Kidney epithelial cell (primary cell): Measurements from ENCODE around the gene CNPY1. TPM values are rescaled to one million over a fixed set of nuclear protein-coding genes. Genes with fewer than 3 reads are reported as not detected.

Experiments used
- DNase-seq: peaks from one replicate; pipeline ENCODE4 v3.0.0-alpha.2; 2010; ENCODE audit warnings: low read depth
- H3K27me3 ChIP-seq: 2 replicates; pipeline ENCODE4 v1.6.0; 2011; ENCODE audit warnings: low read length; ENCODE audit not compliant: control insufficient read depth, insufficient read depth
- H3K36me3 ChIP-seq: 2 replicates; pipeline ENCODE4 v1.5.1; 2011; ENCODE audit warnings: low read length; ENCODE audit not compliant: control insufficient read depth, insufficient read depth
- H3K4me3 ChIP-seq: 2 replicates; pipeline ENCODE4 v1.5.1; 2011; ENCODE audit warnings: low read depth, mild to moderate bottlenecking, control low read depth, low read length
- total RNA-seq: library from RNA; depleted of rRNA; stranded (reverse); fragments of >200 nt; gene quantifications from 2 replicates; pipeline ENCODE4 v1.2.3, GENCODE V29; 2015
- TF ChIP-seq, protein P1 (sequence below): IDR thresholded peaks from 2 replicates; pipeline ENCODE4 v1.5.1; 2011; ENCODE audit warnings: mild to moderate bottlenecking, moderate library complexity, low read length, control low read depth, inconsistent platforms; ENCODE audit not compliant: insufficient read depth, poor library complexity, severe bottlenecking

Gene CNPY1
- total RNA-seq, 1 donor from 2014 or later, result not detected

DNA sequence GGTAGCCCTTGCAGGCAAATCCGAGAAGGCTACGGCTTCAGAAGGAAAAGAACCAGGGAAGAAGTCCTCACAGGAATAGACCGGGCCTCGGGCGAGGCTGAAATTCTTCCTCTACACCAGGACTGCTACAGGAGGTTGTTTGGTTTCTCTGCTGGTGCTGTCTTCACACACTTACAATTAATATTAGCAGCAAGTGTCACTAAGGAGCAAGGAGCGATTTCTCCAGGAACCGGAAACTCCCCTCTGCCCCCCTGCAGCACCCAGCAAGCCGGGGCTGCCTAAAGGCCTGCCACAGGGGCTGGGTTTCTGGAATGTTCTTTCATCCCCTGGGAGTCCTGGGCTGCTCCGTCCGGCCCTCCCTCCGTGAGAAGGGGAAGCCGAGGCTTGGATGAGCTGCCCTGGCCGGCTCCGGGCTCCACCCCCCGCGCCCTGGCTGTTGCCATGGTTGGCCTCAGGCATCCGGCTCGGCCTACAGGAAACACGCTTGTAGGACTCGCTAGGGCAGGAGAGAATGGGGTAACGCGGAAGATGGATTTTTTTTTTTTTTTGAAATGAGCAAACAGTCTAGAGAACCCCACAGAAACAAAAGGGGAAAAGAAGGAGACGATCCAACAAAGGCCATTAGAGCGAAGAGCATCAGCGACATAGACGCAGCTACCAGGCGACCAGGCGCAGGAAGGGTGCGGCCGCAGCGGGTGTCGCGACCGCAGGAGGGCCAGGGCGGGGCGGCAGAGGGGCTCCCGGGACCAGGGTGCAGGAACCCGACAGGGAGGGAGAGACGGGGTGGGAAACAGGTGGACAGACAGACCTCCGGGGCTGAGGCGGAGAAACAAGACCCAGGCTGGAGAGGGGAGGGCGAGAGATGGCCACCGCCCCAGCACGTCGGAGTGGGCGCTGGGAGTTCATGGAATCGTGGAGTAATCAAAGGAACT lies 55.4 kb downstream of the CNPY1 start:
- Histone ChIP-seq H3K27me3 (peaks cover 24% of the 10 kb centered on the region), H3K4me3 (peak overlapping the region; percentile 9), H3K36me3 (no peaks in the 10 kb centered on the region)
- no peak for DNase-seq
- TF ChIP-seq, protein P1, sequence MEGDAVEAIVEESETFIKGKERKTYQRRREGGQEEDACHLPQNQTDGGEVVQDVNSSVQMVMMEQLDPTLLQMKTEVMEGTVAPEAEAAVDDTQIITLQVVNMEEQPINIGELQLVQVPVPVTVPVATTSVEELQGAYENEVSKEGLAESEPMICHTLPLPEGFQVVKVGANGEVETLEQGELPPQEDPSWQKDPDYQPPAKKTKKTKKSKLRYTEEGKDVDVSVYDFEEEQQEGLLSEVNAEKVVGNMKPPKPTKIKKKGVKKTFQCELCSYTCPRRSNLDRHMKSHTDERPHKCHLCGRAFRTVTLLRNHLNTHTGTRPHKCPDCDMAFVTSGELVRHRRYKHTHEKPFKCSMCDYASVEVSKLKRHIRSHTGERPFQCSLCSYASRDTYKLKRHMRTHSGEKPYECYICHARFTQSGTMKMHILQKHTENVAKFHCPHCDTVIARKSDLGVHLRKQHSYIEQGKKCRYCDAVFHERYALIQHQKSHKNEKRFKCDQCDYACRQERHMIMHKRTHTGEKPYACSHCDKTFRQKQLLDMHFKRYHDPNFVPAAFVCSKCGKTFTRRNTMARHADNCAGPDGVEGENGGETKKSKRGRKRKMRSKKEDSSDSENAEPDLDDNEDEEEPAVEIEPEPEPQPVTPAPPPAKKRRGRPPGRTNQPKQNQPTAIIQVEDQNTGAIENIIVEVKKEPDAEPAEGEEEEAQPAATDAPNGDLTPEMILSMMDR, result no peak

DNA sequence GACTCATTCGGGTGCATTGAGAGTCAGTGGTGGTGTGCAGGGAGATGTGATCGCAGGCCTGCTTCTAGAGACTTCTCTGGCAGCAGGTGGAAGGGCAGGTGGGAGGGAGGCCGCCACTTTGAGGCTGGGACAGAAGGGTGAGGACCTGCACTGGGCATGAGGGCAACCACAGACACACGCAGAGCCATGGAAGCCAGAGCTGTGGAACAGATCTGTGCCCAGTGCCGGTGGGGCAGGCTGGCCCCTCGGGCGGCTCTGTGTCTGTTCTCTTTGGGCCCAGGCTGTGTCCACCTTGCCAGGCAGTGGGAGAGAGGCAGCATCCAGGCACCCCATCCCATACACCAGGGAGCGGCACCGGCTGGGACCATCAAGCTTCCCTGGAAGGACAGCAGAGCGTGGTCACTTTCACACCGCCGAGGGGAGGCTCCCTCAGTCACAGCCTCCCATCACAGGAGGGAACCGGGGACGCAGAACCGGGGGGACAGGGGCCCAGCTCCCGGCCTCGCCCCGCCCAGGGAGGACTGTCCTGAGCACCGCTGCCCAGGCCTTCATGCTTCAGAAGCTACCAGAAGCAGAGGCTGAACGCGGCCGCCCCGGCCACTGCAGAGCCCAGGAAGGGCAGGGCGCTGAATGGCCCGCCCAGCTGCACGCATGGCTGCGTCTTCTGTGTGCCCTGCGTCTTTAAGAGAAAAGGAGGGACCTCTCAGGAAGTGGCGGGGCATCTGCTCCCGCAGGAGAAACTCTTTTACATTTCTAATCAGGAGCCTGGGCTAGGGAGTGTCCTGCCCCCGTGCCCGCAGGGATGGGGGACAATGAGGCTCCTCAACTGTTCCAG lies 56.3 kb downstream of the CNPY1 start:
- peaks cover 24% of the 10 kb centered on the region for H3K27me3 ChIP-seq
- H3K36me3 ChIP-seq, result no peaks in the 10 kb centered on the region
- TF ChIP-seq, protein P1, result no peak
- H3K4me3 ChIP-seq, result peak overlapping the region; percentile 1
- no peak for DNase-seq

DNA sequence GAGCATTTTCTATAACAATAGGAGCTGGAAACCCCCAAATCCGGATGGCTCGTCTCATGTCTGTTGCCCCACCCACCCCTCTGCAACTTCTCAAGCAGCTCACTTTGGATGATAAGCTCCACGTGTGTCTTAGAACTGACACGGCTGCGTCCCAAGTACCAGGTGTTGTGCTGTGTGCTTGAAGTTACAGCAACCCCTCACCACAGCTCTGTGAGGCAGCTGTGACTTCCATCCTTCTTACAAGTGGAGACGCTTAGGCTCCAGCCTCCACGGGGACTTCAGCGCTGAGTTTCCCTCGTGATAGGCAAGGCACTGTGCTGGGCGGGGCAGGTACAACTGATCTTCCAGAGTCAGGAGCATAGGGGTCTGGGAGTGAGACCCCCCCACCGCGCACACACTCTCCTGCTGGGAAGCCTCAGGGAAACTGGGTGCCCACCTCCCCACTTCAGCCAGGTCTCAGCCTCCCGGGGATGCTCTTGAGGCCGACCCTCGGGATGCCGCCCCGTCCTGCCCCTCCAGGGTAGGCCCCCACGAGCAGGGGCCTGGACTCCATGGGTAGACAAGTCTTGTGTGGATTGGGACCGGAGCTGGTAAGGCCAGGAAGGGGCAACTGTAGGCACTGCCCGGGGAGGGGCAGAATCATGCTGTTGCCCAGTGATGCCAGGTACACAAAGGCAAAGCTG lies 57.1 kb downstream of the CNPY1 start:
- TF ChIP-seq, protein P1, result no peak
- peaks cover 25% of the 10 kb centered on the region for H3K27me3 ChIP-seq
- DNase-seq, result no peak
- no peak overlapping the region for H3K4me3 ChIP-seq
- no peaks in the 10 kb centered on the region for H3K36me3 ChIP-seq

- TF ChIP-seq, protein P1, result no peak
- H3K27me3 ChIP-seq, result peaks cover 25% of the 10 kb centered on the region
- no peak for DNase-seq
- no peak overlapping the region for H3K4me3 ChIP-seq
- H3K36me3 ChIP-seq, result no peaks in the 10 kb centered on the region
These were observed 57.8 kb downstream of the CNPY1 start for GRCh38 chr7:155488483-155489127.

DNA sequence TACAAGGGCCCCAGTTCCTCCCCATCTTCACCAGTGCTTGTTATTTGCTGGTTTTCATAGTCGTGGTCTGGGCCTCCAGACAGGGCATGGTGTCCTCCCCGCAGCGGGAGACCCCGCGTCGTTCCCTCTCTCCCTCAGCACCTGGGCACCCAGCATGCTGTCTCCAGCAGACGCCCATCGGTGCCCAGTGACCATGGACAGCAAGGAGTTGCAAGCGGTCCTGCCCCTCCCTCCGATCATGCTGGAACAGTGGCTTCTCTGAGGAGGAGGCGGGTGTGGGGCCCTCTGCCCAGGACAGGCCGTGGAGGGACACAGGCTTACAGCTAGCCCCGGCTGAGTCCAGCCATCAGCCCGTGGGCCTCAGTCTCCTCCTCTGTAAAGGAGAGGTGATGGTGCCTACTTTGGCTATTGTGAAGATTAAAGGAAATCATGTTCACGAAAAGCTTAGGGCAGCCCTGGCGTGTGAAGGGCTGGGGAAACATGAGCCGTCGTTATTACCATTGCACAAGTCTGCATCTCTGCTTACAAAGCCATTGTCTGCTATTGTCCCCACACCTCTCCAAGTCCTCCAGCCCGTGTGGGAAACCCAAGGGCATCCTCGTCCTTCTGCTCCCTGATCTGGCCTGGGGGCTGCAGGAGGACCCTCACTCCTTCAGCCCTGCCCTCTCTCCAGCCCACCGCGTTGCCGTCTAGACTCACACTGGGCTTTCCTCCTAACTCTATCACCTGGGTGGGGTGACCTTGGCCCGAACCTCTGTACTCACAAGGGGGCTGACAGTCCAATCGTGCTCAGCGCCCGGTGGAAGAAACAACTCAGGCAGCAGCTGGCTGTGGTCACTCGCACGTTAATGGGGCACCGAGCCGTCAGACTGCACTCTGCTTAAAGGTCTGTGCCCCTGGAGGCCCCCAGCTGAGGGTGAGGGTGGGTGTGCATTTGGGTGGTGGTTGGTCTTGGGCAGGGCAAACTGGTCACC lies 58.6 kb downstream of the CNPY1 start:
- no peaks in the 10 kb centered on the region for H3K36me3 ChIP-seq
- TF ChIP-seq, protein P1, result no peak
- DNase-seq, result no peak
- H3K27me3 ChIP-seq, result peaks cover 25% of the 10 kb centered on the region
- H3K4me3 ChIP-seq, result no peak overlapping the region
